Muscle layer of colon (tissue), 2 donors: ENCODE measurements around the gene MEX3C.

Experiments
- H3K27ac ChIP-seq: one replicate; pipeline ENCODE4 v1.7.0; 2013; ENCODE audit warnings: low read depth, mild to moderate bottlenecking, low read length, moderate library complexity
- H3K27me3 ChIP-seq, 2 donors: one replicate each; pipeline ENCODE4 v1.7.0; 2013; ENCODE audit warnings: low read length in 2 of 2, mild to moderate bottlenecking in 2 of 2; ENCODE audit not compliant: insufficient read depth in 2 of 2, control insufficient read depth in 1 of 2
- H3K36me3 ChIP-seq: one replicate; pipeline ENCODE4 v1.7.0; 2013; ENCODE audit warnings: mild to moderate bottlenecking, low read length; ENCODE audit not compliant: insufficient read depth
- H3K4me1 ChIP-seq: one replicate; pipeline ENCODE4 v1.7.0; 2013; ENCODE audit warnings: mild to moderate bottlenecking, low read length; ENCODE audit not compliant: insufficient read depth
- H3K4me3 ChIP-seq, 2 donors: one replicate each; pipeline ENCODE4 v1.7.0; 2013; ENCODE audit warnings: low read length in 2 of 2, low read depth in 1 of 2, mild to moderate bottlenecking in 1 of 2, moderate library complexity in 1 of 2
- H3K9ac ChIP-seq: one replicate; pipeline ENCODE4 v1.7.0; 2013; ENCODE audit warnings: low read length
- H3K9me3 ChIP-seq: one replicate; pipeline ENCODE4 v1.7.0; 2013; ENCODE audit warnings: mild to moderate bottlenecking, low read length
- donor health status: abdominal sarcoma.
- donor health status: Adenocarcinoma of cecum.

The MEX3C gene

GRCh38 chr18:51165296-51165695 is 32.2 kb downstream of the MEX3C start:
- no peak overlapping the region for H3K27ac ChIP-seq
- no peaks in the 10 kb centered on the region for H3K4me1 ChIP-seq
- no peaks in the 10 kb centered on the region for H3K36me3 ChIP-seq
- no peaks in the 10 kb centered on the region for H3K27me3 ChIP-seq
- no peak overlapping the region for H3K4me3 ChIP-seq
- no peaks in the 10 kb centered on the region for H3K9me3 ChIP-seq
- no peak overlapping the region for H3K9ac ChIP-seq

- H3K9me3 ChIP-seq, result no peaks in the 10 kb centered on the region
- no peaks in the 10 kb centered on the region for H3K27me3 ChIP-seq
- no peak overlapping the region for H3K9ac ChIP-seq
- H3K36me3 ChIP-seq, result no peaks in the 10 kb centered on the region
- H3K27ac ChIP-seq, result no peak overlapping the region
- no peak overlapping the region for H3K4me3 ChIP-seq
- H3K4me1 ChIP-seq, result no peaks in the 10 kb centered on the region
Measured at GRCh38 chr18:51164761-51165281, 32.7 kb downstream of the MEX3C start.

- no peaks in the 10 kb centered on the region for H3K36me3 ChIP-seq
- no peaks in the 10 kb centered on the region for H3K27me3 ChIP-seq
- no peak overlapping the region for H3K9ac ChIP-seq
- H3K9me3 ChIP-seq, result no peaks in the 10 kb centered on the region
- H3K4me3 ChIP-seq, result no peak overlapping the region
- H3K27ac ChIP-seq, result no peak overlapping the region
- no peaks in the 10 kb centered on the region for H3K4me1 ChIP-seq
Measured at GRCh38 chr18:51164342-51164741, 33.1 kb downstream of the MEX3C start.

GRCh38 chr18:51163543-51163942 is 33.9 kb downstream of the MEX3C start:
- no peak overlapping the region for H3K4me3 ChIP-seq
- H3K27me3 ChIP-seq, result no peaks in the 10 kb centered on the region
- H3K4me1 ChIP-seq, result no peaks in the 10 kb centered on the region
- no peak overlapping the region for H3K27ac ChIP-seq
- no peaks in the 10 kb centered on the region for H3K36me3 ChIP-seq
- no peaks in the 10 kb centered on the region for H3K9me3 ChIP-seq
- no peak overlapping the region for H3K9ac ChIP-seq

GRCh38 chr18:51162617-51163016 is 34.9 kb downstream of the MEX3C start:
- no peaks in the 10 kb centered on the region for H3K4me1 ChIP-seq
- H3K9ac ChIP-seq, result no peak overlapping the region
- H3K4me3 ChIP-seq, result no peak overlapping the region
- no peaks in the 10 kb centered on the region for H3K27me3 ChIP-seq
- H3K36me3 ChIP-seq, result no peaks in the 10 kb centered on the region
- no peaks in the 10 kb centered on the region for H3K9me3 ChIP-seq
- no peak overlapping the region for H3K27ac ChIP-seq

- no peak overlapping the region for H3K27ac ChIP-seq
- no peak overlapping the region for H3K9ac ChIP-seq
- no peak overlapping the region for H3K4me3 ChIP-seq
Measured at GRCh38 chr18:51160646-51161045, 36.8 kb downstream of the MEX3C start.

GRCh38 chr18:51157215-51157614 is 40.3 kb downstream of the MEX3C start:
- Histone ChIP-seq H3K9ac (no peak overlapping the region), H3K27me3 (no peaks in the 10 kb centered on the region), H3K9me3 (no peaks in the 10 kb centered on the region), H3K4me3 (no peak overlapping the region), H3K27ac (no peak overlapping the region), H3K4me1 (no peaks in the 10 kb centered on the region), H3K36me3 (no peaks in the 10 kb centered on the region)

More at GRCh38 chr18:51160646-51161045, 36.8 kb downstream of the MEX3C start:
- H3K4me1 ChIP-seq, result no peaks in the 10 kb centered on the region
- no peaks in the 10 kb centered on the region for H3K9me3 ChIP-seq
- no peaks in the 10 kb centered on the region for H3K36me3 ChIP-seq
- no peaks in the 10 kb centered on the region for H3K27me3 ChIP-seq

GRCh38 chr18:51154431-51155063 is 42.9 kb downstream of the MEX3C start:
- H3K9me3 ChIP-seq, result no peaks in the 10 kb centered on the region
- H3K9ac ChIP-seq, result no peak overlapping the region
- H3K27me3 ChIP-seq, result no peaks in the 10 kb centered on the region
- no peak overlapping the region for H3K4me3 ChIP-seq
- no peak overlapping the region for H3K27ac ChIP-seq
- H3K4me1 ChIP-seq, result no peaks in the 10 kb centered on the region
- no peaks in the 10 kb centered on the region for H3K36me3 ChIP-seq

- no peaks in the 10 kb centered on the region for H3K4me1 ChIP-seq
- no peak overlapping the region for H3K9ac ChIP-seq
- H3K4me3 ChIP-seq, result no peak overlapping the region
- H3K36me3 ChIP-seq, result no peaks in the 10 kb centered on the region
- H3K27ac ChIP-seq, result no peak overlapping the region
- H3K27me3 ChIP-seq, result no peaks in the 10 kb centered on the region
- no peaks in the 10 kb centered on the region for H3K9me3 ChIP-seq
Measured at GRCh38 chr18:51153659-51154371, 43.7 kb downstream of the MEX3C start.

GRCh38 chr18:51151568-51152511 is 45.6 kb downstream of the MEX3C start:
- Histone ChIP-seq H3K27ac (no peak overlapping the region), H3K27me3 (no peaks in the 10 kb centered on the region), H3K9me3 (no peaks in the 10 kb centered on the region), H3K4me3 (no peak overlapping the region), H3K9ac (no peak overlapping the region), H3K4me1 (no peaks in the 10 kb centered on the region), H3K36me3 (no peaks in the 10 kb centered on the region)

- Histone ChIP-seq H3K9me3 (no peaks in the 10 kb centered on the region), H3K36me3 (no peaks in the 10 kb centered on the region), H3K4me3 (no peak overlapping the region), H3K27ac (no peak overlapping the region), H3K9ac (no peak overlapping the region), H3K4me1 (no peaks in the 10 kb centered on the region), H3K27me3 (no peaks in the 10 kb centered on the region)
Measured at GRCh38 chr18:51151185-51151567, 46.3 kb downstream of the MEX3C start.
